HG02943 (cell line): ENCODE measurements around the gene IL26.
"Not testable (repeated sequence)": the region's sequence is repeated elsewhere in the genome, so short reads cannot be mapped to it uniquely, and the experiment has no call there.

ENCODE experiments used
- ATAC-seq: cut with Tn5 transposase; IDR thresholded peaks from one replicate; pipeline ENCODE4 v1.9.1; 2021; ENCODE audit warnings: mild to moderate bottlenecking, low read depth, moderate library complexity; ENCODE audit not compliant: unreplicated experiment

IL26 gene

GRCh38 chr12:68203460-68203875 lies 22.1 kb downstream of the IL26 start:
- no peak for ATAC-seq

DNA sequence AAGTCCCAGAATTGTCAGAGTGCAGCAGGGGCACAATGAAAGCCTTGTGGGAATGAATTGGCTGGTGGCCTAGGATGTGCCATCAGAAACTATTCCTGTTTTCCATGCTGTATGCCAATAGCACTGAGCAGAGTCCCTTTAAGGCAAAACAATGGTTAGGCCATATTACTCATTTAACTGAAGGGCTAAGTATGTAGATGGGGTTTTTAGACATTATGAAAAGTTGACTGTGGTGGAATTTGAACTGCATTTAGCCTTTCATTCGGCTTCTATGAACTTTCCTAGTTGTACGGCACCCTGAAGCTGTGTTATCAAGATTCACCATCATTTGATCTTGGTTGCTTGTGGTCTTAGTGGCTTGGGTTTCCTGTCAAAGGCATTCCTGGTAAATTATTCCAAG lies 24.8 kb downstream of the IL26 start:
- no peak for ATAC-seq

DNA sequence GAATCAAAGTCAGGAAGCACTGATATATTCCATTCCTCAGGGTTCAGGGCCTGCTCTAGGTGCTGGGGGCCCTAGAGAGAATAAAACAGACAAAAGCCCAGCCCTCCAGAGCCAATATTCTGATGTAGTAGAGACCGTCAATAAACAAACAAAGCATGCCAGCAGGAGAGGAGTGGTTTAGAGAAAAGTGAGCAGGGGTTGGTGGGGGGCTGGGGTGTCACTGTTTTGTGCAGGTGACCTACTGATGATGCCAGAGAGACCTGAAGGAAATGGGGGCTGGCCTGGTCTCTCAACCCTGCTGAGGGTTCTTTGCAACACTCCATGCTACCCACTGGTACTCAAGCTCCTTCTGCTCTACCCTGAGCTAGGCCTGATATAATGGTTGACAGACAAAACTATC lies 26.5 kb downstream of the IL26 start:
- ATAC-seq: no peak

GRCh38 chr12:68198507-68199086 lies 27.0 kb downstream of the IL26 start:
- no peak for ATAC-seq

DNA sequence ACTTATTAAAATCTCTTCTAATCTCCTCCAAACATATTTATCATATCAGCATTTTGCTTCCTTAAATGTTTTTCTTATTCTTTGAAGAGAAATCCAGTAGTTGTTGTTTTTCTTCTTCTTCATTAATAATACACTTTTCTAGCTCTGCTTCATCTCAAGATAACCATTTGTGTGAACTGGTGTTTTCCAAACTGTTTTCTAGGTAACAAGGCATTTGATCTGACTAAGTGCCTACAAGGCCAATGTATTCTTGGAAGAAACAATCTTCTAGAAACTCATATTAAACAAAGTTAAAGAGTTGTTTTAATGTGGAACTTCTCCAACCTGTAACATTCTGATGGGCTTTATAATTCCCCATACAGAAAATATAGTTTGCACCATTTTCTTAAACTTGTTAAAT lies 35.3 kb downstream of the IL26 start:
- ATAC-seq: no peak

DNA sequence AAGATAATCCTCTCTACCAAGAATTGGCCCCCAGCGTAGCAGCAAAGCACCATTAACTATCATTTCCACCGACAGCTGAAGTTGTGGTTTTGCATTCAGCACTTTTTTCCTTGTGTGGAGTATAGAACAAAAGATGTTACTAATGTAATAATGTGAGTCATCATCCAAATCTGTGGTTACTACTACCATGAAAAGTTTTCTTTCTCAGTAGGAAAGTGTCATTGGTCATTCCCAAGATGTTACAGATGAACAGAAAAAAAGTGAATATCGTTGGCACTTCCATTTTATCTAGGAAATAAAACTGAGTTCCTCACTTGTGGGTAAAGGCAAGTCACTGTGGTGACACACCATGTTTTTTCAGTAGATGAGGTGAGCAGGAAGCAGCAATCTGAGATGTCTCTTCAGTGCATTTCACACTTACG lies 35.8 kb downstream of the IL26 start:
- ATAC-seq: no peak

GRCh38 chr12:68185598-68185997 lies 40.0 kb downstream of the IL26 start:
- ATAC-seq: no peak

GRCh38 chr12:68180792-68181744 lies 44.5 kb downstream of the IL26 start:
- no peak for ATAC-seq

- ATAC-seq: no peak
Measured at GRCh38 chr12:68178774-68179439, 46.7 kb downstream of the IL26 start.

- ATAC-seq: no peak
Measured at GRCh38 chr12:68178184-68178583, 47.4 kb downstream of the IL26 start.

DNA sequence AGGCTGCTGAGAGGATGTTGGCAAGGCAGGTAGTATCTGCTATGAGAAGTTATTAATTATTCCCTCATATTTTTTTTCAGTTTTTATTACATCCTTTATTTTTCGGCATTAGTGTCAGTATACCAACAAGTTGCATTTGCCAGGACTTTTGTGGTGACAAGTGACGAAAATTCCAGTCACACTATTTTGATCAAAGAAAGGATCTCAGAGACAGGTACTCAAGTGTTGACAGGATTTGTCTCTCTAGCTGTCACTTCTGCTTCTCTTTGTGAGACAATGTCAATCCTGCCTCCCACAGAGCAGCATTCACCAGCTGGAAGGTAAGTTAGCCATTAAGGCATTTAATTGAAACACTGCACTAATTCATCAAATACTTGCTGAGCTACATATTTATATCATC lies 48.0 kb downstream of the IL26 start:
- ATAC-seq: no peak

DNA sequence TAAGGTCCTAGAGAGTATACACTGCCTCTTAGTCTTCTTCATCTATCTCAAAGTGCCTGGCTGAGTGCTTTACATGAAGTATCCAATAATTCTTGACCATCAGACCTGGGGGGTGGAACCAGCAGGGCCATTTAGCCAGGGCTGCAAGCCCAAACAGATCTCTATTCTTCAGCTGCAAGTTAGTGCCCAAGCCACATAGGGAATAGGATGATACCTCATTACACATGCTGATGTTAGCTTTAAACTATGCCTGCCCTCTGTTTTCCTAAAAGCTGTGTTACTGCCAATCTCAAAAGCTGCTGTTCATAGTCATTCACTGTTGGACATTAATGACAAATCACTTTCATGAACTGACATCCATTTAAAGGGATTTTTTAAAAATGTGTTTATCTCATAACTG lies 49.4 kb downstream of the IL26 start:
- no peak for ATAC-seq

- ATAC-seq: peak; percentile 73
Measured at GRCh38 chr12:68175557-68176061, 50.0 kb downstream of the IL26 start.

DNA sequence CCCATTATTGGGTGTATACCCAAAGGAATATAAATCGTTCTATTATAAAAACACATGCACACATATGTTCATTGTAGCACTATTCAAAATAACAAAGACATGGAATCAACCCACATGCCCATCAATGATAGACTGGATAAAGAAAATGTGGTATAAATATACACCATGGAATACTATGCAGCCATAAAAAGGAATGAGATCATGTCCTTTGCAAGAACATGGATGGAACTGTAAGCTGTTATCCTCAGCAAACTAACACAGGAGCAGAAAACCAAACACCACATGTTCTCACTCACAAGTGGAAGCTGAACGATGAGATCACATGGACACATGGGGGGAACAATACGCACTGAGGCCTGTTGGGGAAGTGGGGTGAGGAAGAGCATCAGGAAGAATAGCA lies 50.8 kb downstream of the IL26 start:
- ATAC-seq: not testable (repeated sequence)

GRCh38 chr12:68173792-68174191 lies 51.8 kb downstream of the IL26 start:
- no peak for ATAC-seq

DNA sequence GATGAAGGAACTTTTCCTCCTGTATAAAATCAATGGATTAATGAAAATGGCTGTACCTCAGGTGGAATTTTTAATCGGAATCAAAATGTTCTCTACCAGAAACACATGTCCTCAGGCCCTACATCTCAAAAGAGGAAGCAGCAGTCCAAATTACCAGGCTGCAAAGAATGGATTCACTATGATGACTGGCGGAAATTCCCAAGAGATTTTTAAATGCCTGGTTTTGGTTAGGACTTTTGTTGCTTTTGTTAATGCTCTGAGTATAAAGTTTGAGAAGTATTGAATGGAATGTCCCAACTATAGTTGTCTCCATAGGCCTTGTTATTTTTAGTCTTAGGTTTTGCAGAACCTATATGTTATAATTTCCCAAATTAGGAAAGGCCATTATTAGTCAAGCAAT lies 54.9 kb downstream of the IL26 start:
- ATAC-seq: no peak

DNA sequence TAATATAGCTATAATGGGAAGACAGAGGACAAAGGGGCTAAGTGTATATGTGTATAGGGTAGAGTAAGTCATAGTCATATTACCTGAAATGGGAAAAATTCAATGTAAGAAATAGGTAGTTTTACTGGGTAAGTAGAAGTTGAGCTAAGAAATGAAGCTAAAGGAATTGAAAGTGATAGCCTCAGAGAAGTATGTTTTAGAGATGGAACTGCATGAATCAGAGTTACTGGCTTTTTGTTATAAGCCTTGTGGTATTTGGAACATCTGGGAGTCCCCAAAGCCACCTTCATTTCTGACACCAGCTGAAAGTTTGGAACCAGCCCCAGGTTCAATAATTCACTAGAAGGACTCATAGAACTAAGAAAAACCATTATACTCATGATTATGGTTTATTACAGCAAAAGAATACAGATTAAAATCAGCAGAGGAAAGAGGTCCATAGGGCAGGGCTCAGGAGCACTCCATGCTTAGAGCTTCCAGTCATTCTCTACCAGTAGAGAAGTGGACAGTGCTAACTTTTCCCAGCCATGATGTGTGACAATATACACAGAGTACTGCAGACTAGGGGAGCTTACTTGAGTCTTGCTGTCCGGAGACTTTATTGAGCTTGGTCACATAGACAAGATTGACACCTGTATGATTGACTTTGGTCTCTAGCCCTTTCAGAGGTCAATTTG lies 56.3 kb downstream of the IL26 start:
- ATAC-seq: no peak

- ATAC-seq: no peak
Measured at GRCh38 chr12:68166317-68166831, 59.2 kb downstream of the IL26 start.

GRCh38 chr12:68163560-68164081 lies 62.0 kb downstream of the IL26 start:
- ATAC-seq: no peak

DNA sequence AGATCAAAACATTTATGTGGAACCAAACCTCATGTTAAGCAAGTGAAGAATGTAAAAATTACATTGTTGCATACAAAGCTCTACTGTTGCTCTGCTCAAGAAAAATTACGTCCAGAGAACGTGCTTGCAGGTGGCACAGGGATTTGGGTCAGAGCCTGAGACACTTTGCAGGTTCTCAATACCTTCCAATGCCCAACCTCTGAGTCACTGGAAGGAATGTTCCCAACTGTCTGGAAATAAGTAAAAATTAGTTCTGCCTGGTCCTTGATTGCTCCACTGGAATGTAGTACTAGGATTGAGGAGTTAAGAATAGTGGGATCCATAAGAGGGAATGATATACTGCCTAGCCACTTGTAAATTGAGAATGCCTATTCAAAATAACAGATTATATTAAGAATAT lies 63.2 kb downstream of the IL26 start:
- no peak for ATAC-seq
